GM19455 (cell line): Measurements from ENCODE around the gene TXNIP.
A peak's percentile ranks its signal among the peaks of the same experiment; 100 is the strongest.

ENCODE experiments used
- ATAC-seq: cut with Tn5 transposase; IDR thresholded peaks from one replicate; pipeline ENCODE4 v1.9.1; 2021; ENCODE audit not compliant: unreplicated experiment

Gene TXNIP

DNA sequence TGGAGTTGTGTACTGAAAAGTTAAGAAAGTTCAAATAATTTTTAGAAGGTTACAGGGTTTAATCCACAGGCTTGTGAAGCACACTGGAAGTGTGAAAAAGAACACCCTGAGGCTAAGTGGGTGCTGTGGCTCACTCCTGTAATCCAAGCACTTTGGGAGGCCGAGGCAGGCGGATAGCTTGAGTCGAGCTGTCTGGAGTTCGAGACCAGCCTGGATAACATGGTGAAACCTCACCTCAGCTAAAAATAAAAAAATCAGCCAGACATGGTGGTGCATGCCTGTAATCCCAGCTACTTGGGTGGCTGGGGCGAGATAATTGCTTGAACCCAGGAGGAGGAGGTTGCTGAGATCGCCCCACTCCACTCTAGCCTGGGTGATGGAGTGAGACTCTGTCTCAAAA lies 9.8 kb downstream of the TXNIP start:
- ATAC-seq, result no peak

DNA sequence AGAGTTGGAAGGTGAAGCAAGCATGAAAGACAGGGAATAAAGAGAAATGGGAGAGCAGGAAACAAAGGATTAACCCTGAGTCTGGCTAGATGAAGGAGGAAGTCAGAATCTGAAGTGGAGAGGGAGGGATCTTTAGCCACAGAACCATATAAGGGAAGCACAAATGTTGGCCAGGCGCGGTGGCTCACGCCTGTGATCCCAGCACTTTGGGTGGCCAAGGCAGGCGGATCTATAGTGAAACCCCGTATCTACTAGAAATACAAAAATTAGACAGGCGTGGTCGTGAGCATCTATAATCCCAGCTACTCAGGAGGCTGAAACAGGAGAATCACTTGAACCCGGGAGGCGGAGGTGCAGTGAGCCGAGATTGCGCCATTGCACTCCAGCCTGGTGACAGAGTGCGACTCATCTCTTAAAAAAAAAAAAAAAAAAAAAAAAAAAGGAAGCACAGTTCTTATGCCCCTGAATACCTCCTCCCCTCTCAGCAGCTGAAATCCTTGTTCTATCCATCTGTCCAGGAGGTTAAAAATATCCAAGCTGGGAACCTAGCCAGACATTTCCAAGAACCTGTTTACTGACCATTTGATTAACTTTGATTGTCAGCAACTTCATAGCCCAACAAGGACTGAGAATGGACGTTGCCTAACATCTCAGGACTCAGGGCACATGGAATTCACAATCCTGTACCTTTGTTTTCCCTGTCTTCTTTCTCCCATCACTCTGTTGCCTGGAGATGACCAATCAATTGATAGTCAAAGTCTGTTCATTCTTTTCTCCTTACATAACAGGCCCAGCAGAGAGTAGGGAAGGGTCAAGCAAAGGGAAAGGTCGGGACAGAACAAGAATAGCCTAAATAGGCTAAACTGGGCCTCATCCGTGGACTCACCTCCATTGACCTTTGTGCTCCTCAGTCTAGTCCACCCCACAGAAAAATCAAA lies 10.6 kb downstream of the TXNIP start:
- ATAC-seq, result no peak

DNA sequence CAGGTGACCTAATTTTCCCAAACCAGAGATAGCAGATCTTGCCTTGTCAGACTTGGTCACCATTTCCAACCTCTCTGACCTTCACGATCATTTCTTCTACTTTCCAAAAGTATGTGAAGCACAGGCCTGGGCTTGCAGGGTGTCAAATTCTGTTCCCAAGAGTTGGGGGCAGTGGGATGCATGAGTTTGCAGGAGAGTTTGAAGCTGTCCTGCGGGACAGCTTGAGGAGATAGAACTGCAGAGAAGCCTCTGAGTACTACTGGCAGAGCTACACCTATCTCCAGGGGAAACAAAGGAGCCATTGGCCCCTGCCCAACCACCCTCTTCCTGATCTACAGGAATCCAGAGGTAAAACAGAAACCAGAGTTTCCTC lies 11.3 kb downstream of the TXNIP start:
- ATAC-seq, result no peak

DNA sequence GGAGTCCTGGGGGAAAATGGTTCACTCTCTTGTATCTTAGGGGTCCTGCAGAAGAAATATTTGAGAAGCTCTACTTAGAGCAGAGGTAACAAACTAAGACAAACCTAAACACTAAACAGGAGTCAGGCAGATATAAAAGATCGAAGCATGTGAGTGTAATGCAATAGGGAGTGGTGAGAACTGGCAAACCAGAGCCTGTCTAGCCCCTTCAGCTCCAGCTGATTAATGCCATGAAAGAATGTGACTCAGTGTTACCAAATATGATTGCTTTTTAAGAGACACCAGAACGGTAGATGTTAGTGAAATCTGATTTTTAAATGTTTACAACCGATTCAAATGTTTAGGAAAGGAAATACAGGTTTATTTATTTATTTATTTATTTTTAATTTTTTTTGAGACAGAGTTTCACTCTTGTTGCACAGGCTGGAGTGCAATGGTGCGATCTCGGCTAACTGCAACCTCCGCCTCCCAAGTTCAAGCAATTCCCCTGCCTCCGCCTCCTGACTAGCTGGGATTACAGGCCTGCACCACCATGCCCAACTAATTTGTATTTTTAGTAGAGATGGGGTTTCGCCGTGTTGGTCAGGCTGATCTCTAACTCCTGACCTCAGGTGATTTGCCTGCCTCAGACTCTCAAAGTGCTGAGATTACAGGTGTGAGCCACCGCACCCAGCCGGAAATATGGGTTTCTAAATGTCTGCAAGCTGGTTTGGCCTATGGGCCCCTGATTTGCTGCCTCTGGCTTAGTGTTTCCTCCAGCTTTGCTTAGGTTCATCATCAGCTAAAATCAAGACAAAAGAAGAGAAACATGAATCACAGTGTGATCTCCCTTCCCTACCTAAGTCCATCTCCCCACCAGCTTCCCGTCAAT lies 12.2 kb downstream of the TXNIP start:
- no peak for ATAC-seq

DNA sequence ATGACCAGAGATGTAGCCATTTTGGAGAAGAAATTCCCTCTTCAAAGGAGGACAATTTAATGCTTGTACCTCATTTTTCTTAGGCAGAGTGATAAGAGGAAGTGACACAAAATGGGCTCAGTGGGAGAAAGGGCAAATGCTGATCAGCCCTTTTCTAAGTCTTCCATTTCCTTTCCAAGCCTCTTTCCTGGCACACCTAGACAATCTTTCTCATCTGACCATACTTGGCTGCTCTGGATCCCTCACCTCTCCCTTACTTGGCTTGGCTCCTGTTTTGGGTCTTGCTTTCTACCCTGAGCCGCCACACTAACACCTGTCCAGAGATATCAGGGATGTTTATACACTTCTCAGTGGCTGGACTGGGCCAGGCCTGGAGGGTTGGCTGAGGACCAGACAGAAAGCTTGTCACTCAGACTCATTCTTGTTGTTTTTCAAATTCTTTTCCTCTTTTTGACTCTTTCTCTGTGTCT lies 13.1 kb downstream of the TXNIP start:
- ATAC-seq, result no peak

DNA sequence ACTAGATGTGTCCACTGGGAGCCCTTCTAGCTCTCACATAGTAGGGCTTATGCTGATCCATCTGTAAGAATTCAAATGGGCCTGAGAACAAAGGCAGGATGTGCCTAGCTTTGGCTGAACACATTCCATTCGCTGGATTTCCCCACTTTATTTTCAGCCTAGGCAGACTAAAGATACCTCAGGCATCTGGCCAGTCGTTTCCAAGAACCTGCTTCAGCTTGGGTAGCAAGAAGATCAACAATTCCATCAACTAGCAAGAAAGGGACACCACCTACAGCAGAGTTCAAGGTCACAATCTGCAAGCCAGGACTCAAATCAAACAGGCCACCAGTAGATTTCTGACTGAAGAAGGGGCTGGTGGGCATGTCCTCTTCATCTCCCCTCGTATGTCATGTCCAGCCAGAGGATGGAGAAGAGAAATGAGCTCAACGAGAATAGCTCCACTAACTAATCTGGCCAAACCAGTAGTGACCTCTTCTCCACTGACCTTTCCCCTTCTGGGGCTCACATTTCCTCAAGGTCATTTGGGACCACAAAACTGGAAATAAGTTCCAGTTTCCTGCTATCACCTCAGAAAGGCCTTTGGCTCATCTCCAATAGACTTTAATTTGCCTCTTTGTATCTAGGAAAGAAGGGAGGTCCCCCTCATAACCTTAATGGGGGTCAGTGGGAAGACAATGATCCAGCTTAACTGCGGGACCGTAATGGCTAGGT lies 14.2 kb downstream of the TXNIP start:
- no peak for ATAC-seq

DNA sequence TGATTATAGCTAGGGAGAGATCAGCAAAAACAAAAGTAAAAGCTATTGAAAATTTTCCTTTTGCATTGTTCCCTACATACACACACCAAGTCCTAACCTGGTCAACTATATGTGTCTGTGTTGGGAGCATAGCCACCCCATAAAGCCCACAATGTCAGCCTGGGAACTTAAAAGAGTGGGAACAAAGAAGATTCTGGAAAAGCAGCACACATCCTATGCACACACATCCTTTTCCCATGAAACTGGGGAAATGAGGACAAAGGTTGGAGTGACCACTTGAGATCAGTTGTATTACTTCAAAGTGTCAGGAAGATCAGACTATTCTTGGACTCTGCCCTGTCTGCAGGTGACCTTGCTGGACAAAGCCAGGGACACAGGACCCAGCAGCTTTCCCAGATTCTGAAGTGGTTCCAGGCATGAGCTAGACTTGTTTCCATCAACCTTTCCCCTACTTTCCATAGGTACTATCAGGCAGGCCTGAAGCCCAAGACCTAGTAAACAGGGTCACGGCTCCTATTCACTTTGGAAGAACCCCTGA lies 15.9 kb downstream of the TXNIP start:
- no peak for ATAC-seq

DNA sequence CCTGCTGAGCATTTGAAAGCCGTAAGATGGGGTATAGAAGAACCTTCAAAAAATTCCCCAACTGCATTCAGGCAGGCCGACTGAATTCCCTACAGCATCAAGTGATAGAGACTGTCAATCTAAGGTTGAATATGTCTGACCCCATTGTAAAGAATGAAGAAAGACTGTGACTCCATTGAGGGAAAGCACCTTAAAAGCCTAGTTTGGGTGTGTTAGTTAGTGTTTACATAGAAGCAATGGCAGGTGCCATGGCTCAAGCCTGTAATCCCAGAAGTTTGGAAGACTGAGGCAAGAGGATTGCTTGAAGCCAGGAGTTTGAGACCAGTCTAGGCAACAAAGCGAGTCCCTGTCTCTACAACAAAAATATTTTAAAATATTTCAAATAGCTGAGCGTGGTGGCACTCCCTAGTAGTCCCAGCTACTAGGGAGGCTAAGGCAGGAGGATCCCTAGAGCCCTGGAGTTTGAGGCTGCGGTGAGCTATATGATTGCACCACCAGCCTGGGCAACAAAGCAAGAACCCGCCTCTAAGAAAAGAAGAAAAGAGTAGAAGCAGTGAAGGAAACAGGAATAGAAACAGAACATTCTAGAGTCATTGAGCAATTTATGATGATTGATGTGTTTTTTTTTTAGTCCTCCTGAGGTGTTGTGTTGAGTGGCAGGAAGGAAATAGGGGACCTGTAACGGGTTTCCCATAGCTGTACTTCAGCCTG lies 16.5 kb downstream of the TXNIP start:
- ATAC-seq, result no peak

DNA sequence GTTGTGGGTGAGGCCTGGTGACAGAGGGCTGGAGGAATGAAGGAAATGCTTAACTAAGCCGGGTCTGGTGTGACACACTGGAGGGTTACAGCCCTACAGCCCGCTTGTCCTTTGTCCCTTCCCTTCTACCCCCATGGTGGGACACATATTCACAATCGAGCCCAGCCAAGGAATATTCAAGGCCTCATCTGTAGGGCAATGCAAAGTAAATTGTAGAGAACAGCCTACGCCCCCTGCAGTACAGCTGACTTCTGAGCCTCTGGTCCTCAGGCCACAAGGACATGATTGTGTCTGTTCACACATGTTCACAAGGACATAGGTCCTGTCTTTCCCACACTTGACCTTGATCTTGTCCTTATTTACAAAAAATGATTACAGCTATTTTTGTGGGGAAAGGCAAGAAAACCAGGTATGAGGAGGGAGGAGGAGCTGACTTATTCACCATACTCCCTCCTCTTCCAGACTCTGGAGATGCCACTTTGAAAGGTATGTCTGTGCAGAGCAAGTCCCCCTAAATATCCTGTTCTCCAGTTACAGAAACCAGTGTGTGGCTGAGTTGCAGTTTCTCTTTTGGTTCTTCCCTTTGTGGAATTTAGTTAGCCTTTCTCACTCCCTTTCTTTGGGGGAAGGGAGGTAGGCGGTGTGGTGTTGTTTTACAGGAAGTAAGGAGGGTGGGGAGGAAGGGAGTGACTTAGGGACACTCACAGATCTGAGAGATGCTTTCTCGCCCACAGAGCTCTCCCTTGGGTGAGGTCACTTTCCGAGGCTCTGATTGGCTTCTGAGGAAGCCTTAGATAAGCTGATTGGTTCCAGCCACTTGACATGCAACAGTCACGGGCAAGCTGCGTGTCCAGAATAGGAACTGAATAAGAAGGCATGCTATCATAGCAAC lies 17.3 kb downstream of the TXNIP start:
- peak; percentile 97 for ATAC-seq

DNA sequence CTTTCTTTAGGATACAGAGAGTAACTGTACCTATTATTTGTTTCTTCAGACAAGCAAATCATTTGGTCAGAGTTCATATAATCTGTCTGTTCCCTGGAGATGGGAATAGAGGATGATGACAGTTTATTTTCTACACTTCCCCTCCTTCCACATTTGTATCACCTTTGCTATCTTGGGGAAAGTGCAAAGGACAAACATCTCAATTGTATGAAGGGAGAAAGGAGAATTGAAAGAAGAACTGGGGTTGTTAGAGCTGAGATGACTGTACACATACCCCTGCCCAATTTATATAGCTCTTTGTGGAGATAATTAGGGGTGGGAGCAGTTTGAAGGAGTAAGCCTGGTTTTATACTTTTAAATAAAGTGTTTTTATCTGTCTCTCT lies 17.9 kb downstream of the TXNIP start:
- ATAC-seq, result no peak

DNA sequence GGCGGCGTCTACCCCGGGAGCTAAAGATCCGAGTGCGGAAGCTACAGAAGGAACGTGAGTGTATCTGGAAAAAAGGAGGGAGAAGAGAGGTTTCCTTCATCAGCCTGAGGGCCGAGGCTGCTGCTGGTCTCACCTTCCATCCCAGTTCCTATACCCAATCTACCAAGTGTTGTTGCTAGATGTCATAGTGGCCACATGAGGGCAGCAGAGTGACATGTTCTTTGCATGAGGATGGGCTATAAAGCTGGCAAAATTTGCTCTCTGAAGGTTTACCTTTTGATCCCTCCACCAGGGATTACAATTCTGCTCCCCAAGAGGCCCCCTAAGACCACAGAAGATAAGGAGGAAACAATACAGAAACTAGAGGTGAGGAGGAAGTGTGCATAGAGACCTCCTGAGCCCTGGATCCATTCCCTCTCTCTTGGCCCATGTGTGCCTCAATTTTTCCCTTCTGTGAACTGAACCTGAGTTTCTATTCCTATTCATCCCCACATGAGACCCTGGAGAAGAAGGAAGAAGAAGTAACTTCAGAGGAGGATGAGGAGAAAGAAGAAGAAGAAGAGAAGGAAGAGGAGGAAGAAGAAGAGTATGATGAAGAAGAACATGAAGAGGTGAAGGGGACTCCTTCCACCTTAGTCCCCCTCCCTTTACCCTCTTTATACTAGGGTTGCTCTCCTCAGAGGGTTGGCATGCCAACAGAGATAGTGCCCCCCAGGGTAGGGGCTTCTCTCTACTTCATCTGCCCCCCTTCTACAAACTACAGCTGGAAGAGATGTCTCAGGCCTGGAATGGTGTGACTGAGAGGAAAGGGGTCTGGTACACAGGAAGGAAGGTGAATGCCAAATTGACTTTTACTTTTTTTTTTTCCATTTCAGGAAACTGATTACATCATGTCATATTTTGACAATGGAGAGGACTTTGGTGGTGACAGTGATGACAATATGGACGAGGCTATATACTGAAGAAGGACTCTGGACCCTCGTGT lies 18.6 kb downstream of the TXNIP start:
- ATAC-seq, result no peak

DNA sequence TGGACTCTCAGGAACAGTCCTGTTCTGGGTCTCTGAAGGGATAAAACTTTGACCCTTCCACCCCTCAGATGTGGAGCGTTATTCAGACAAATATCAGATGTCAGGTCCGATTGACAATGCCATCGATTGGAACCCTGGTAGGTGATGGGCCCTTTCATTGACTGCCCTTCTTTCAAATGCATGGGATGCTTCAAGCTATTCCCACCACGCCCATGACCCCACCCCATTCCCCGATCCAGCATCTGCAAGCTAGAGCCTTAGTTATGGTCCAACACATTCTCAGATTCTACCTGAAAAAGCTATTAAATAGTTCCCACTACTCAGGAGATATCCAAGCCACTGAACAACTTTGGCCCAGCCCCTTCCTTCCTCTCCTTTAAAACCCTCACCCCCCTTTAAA lies 19.4 kb downstream of the TXNIP start:
- ATAC-seq, result no peak

DNA sequence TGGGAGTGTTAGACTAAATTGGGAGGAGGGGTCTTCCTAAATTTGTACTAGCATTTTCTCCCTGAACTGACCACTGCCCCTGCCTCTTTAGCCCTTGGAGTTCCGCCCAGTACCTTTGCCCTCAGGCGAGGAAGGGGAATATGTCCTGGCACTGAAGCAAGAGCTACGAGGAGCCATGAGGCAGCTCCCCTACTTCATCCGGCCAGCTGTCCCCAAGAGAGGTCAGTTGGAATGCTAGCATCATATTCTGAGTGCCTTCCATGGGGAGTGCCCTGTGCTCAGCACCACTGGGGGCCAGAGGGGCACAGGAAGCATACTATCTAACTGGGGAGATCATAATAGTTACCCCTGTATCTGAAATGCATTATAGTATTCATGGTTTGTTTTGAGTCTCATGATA lies 21.2 kb downstream of the TXNIP start:
- ATAC-seq, result no peak

DNA sequence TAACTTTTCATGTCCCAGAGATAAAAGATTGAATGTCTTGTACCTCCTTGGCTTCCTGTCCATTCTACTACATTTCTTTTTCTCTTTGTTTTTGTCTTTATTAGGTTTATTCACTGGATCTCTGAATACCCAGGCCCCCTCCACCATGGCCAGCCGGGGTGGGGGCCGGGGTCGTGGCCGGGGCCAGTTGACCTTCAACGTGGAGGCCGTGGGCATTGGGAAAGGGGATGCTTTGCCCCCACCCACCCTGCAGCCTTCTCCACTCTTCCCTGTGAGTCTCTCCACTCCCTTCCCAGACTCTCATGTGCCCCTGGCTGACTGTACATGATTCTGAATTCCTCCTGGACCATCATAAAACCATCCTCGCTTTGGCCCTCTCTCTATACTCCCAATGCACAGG lies 21.7 kb downstream of the TXNIP start:
- ATAC-seq, result no peak

DNA sequence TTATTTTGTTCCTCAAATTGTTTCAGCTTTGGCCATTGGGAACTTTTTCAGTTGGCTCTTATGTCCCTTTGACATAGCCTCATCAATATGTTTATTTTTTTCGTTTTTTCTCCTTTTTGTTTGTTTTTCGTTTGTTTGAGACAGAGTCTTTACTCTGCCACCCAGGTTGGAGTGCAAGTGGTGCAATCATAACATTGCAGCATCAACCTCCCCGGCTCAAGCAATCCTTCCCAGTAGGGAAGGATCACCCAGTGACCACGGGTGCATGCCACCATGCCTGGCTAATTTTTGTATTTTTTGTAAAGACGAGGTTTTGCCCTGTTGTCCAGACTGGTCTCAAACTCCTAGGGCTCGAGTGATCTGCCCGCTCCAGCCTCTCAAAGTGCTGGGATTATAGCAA lies 23.8 kb downstream of the TXNIP start:
- no peak for ATAC-seq

DNA sequence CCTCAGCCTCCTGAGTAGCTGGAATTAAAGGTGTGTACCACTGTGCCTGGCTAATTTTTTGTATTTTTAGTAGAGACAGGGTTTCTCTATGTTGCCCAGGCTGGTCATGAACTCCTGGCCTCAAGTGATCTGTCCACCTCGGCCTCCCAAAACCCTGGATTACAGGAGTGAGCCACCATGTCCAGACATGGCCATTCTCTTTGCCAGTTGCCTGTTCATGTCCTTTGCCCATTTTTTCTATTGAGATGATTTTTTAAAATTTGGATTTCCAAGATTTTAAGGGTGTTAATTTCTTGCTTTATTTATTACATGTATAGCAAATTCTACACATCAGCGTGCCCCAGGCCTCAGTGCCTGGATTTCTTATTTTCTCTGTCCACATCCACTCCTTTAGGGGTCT lies 29.1 kb downstream of the TXNIP start:
- ATAC-seq, result no peak

DNA sequence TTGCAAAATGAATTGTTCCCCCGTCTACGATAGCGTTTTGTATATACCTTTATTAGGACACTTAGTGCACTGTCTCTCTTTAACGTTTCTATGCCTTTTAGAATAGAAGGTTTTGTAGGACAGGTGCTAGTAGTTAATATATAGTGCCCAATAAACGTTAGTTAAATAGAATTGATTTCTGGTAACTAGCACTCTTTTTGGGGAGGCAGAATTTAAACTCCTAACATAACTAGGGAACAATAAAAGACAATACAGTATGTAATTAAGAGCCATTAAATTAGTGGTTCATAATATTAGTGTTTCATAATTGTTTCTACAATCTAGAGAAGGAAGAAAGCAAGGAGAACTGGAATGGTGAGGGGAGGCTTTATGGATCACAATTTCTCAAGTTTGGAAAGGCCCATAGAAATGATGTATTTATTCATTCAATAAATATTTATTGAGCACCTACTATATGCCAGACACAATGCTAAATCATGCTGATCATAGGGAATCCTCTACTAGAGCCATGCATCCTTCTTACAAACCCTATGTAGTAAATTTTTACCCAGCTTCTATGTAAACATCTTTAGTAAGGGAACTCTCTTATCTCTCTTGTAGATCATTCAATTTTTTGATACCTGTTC lies 31.1 kb downstream of the TXNIP start:
- no peak for ATAC-seq
